Spleen (tissue), 11 donors: ENCODE data around the gene SLC13A3. TPM values are rescaled to one million over a fixed set of nuclear protein-coding genes. Genes with fewer than 3 reads are reported as not detected.

ENCODE experiments used
- DNase-seq: peaks from one replicate; pipeline ENCODE4 v3.0.0-alpha.2; 2020
- H3K27ac ChIP-seq, 8 donors: fragments of 200-600 bp; sonication (generic) in 7 of 8; 1 replicate in 4 of 8; 2 replicates in 4 of 8; pipeline versions ENCODE4 v1.5.0 to v1.8.0; 2016 to 2021; ENCODE audit warnings: inconsistent platforms in 4 of 8, mild to moderate bottlenecking in 4 of 8, moderate library complexity in 1 of 8
- H3K27me3 ChIP-seq, 7 donors: fragments of 200-600 bp; sonication (generic) in 6 of 7; replicated peaks in 1 of 7; 1 replicate in 4 of 7; 2 replicates in 3 of 7; pipeline versions ENCODE4 v1.5.0 to v1.8.0; 2016 to 2021; ENCODE audit warnings: inconsistent platforms in 3 of 7, mild to moderate bottlenecking in 1 of 7
- H3K36me3 ChIP-seq, 6 donors: fragments of 200-600 bp; sonication (generic) in 5 of 6; 1 replicate in 4 of 6; 2 replicates in 2 of 6; pipeline versions ENCODE4 v1.5.0 to v1.8.0; 2016 to 2021; ENCODE audit warnings: inconsistent platforms in 2 of 6
- H3K4me1 ChIP-seq, 6 donors: fragments of 200-600 bp; sonication (generic) in 5 of 6; 1 replicate in 3 of 6; 2 replicates in 3 of 6; pipeline versions ENCODE4 v1.5.0 to v1.8.0; 2016 to 2021; ENCODE audit warnings: inconsistent platforms in 3 of 6
- H3K4me3 ChIP-seq, 8 donors: fragments of 200-600 bp; sonication (generic) in 7 of 8; 1 replicate in 4 of 8; 2 replicates in 4 of 8; pipeline versions ENCODE4 v1.5.0 to v1.8.0; 2016 to 2021; ENCODE audit warnings: inconsistent platforms in 4 of 8, mild to moderate bottlenecking in 4 of 8, moderate library complexity in 2 of 8
- H3K9me3 ChIP-seq, 8 donors: fragments of 200-600 bp; sonication (generic) in 7 of 8; 1 replicate in 4 of 8; 2 replicates in 4 of 8; pipeline versions ENCODE4 v1.5.0 to v1.8.0; 2016 to 2021; ENCODE audit warnings: inconsistent platforms in 4 of 8
- CTCF ChIP-seq, 11 experiments: fragments of 200-600 bp in 7 of 11; fragments of 450-650 bp in 4 of 11; sonication (generic) in 4 of 11; IDR thresholded peaks in 8 of 11; conservative IDR thresholded peaks in 3 of 11; 1 replicate in 7 of 11; 2 replicates in 4 of 11; pipeline versions ENCODE4 v1.4.0 to v1.8.0; 2016 to 2021; ENCODE audit warnings: antibody characterized with exemption in 11 of 11, inconsistent platforms in 4 of 11, mild to moderate bottlenecking in 1 of 11
- POLR2A ChIP-seq, 3 donors: fragments of 450-650 bp; IDR thresholded peaks; one replicate each; pipeline ENCODE4 v1.5.1; 2017; ENCODE audit warnings: antibody characterized with exemption in 3 of 3, mild to moderate bottlenecking in 1 of 3
- POLR2AphosphoS5 ChIP-seq, 3 donors: sonication (generic); formaldehyde crosslinking; IDR thresholded peaks; one replicate each; pipeline ENCODE4 v1.5.1; 2017; ENCODE audit warnings: antibody characterized with exemption in 3 of 3
- WGBS, 5 donors: extraction: QIAGEN DNeasy Blood & Tissue Kit in 3 of 5; methylation state at CpG; one replicate each; pipeline versions ENCODE4 v1.1.5 to v1.1.7; 2013 to 2018; 5-methylcytosine and 5-hydroxymethylcytosine counted together
- intact Hi-C: fragments of 100-400 bp; cut with DNase I; formaldehyde crosslinking; loops from one replicate; pipeline ENCODE4 v1.15.0; 2023; ENCODE audit warnings: low total_unique reads
- polyA plus RNA-seq, 3 donors: library from polyadenylated mRNA; stranded (reverse); fragments of 200-250 nt; gene quantifications; one replicate each; pipeline ENCODE4 v1.2.1, GENCODE V29; 2013
- total RNA-seq, 7 donors: library from RNA; depleted of rRNA in 3 of 7; stranded (reverse); fragments of >200 nt in 3 of 7; fragmentation: NEBNext Ultra II Directional in 4 of 7; extraction: Animal tissue kit (Norgen Biotek cat#: 25700) in 4 of 7; gene quantifications; one replicate each; pipeline versions ENCODE4 v1.1.0 to v1.2.1, GENCODE V29; 2016 to 2021
- donor health status: healthy with polysubstance abuse.
- donor health status: DM: no; HTN: no; CAD: no; lungs with moderate emphysema.
- donor health status: DM: no; HTN: no; CAD: no.
- donor health status: Bipolar disorder and iron deficiency.
- donor health status: healthy.
- donor health status: DM: no; HTN: no; CAD: no.
- donor health status: DM: yes; HTN: yes; CAD: no.

Gene SLC13A3
- total and polyA plus RNA-seq, 10 donors = 0.16 to 1.7 (median 0.44) TPM; not detected in 1

- TF ChIP-seq POLR2A (IDR thresholded peaks at IDR 0.05) (no peak), CTCF (IDR thresholded peaks at IDR 0.05 in 8 of 11, conservative IDR thresholded peaks at IDR 0.05 in 3 of 11) (no peak), POLR2AphosphoS5 (IDR thresholded peaks at IDR 0.05) (no peak)
- intact Hi-C loops = no loop called here
- Histone ChIP-seq H3K4me3 (no peak overlapping the region), H3K4me1 (peaks cover 6 to 21% (median 16%) of the 10 kb centered on the region in 6 donors), H3K27me3 (peaks cover 0 to 8% (median 0%) of the 10 kb centered on the region in 7 donors), H3K27ac (no peak overlapping the region), H3K36me3 (no peaks in the 10 kb centered on the region), H3K9me3 (no peaks in the 10 kb centered on the region)
- DNase-seq = no peak
- WGBS, 5 donors = 67 to 79% (median 79%) methylated on average over 8 of the region's 8 CpGs
Measured at GRCh38 chr20:46557231-46557956, 93.9 kb downstream of the SLC13A3 start.

GRCh38 chr20:46555370-46555956 lies 95.8 kb downstream of the SLC13A3 start:
- WGBS, 5 donors = 71 to 82% (median 76%) methylated on average over 4 of the region's 4 CpGs
- H3K36me3 ChIP-seq = no peaks in the 10 kb centered on the region

GRCh38 chr20:46554828-46555227 lies 96.4 kb downstream of the SLC13A3 start:
- DNase-seq = no peak
- Histone ChIP-seq H3K9me3 (no peaks in the 10 kb centered on the region), H3K27me3 (no peaks in the 10 kb centered on the region), H3K27ac (no peak overlapping the region), H3K4me1 (peaks cover 6 to 38% (median 21%) of the 10 kb centered on the region in 6 donors), H3K4me3 (no peak overlapping the region), H3K36me3 (no peaks in the 10 kb centered on the region)
- WGBS, 5 donors = 83 to 95% (median 90%) methylated on average over 3 of the region's 3 CpGs
- intact Hi-C loops = no loop called here
- TF ChIP-seq POLR2AphosphoS5 (IDR thresholded peaks at IDR 0.05) = no peak
- no peak for TF ChIP-seq CTCF (IDR thresholded peaks at IDR 0.05 in 8 of 11, conservative IDR thresholded peaks at IDR 0.05 in 3 of 11)
- TF ChIP-seq POLR2A (IDR thresholded peaks at IDR 0.05) = no peak

More at GRCh38 chr20:46555370-46555956, 95.8 kb downstream of the SLC13A3 start:
- no peak for DNase-seq
- intact Hi-C loops = no loop called here
- Histone ChIP-seq H3K4me1 (peaks cover 6 to 31% (median 21%) of the 10 kb centered on the region in 6 donors), H3K4me3 (no peak overlapping the region), H3K9me3 (no peaks in the 10 kb centered on the region), H3K27me3 (no peaks in the 10 kb centered on the region), H3K27ac (no peak overlapping the region)
- TF ChIP-seq POLR2AphosphoS5 (IDR thresholded peaks at IDR 0.05) (no peak), CTCF (IDR thresholded peaks at IDR 0.05 in 8 of 11, conservative IDR thresholded peaks at IDR 0.05 in 3 of 11) (no peak), POLR2A (IDR thresholded peaks at IDR 0.05) (no peak)

GRCh38 chr20:46553926-46554325 lies 97.3 kb downstream of the SLC13A3 start:
- Histone ChIP-seq H3K27ac (no peak overlapping the region), H3K36me3 (no peaks in the 10 kb centered on the region), H3K9me3 (no peaks in the 10 kb centered on the region), H3K27me3 (no peaks in the 10 kb centered on the region), H3K4me3 (no peak overlapping the region), H3K4me1 (peaks cover 6 to 42% (median 21%) of the 10 kb centered on the region in 6 donors)
- DNase-seq = no peak
- intact Hi-C loops = no loop called here
- WGBS, 5 donors = 90 to 99% (median 93%) methylated on average over 3 of the region's 3 CpGs
- TF ChIP-seq POLR2AphosphoS5 (IDR thresholded peaks at IDR 0.05) (no peak), POLR2A (IDR thresholded peaks at IDR 0.05) (no peak), CTCF (IDR thresholded peaks at IDR 0.05 in 8 of 11, conservative IDR thresholded peaks at IDR 0.05 in 3 of 11) (no peak)
